ENCODE data around the gene LCP2. TPM values are rescaled to one million over a fixed set of nuclear protein-coding genes. Genes with fewer than 3 reads are reported as not detected.
A peak's percentile ranks its signal among the peaks of the same experiment; 100 is the strongest.

Gene LCP2
- total and polyA plus RNA-seq, 10 of the 15 experiments (the other 5 are each of a cell fraction or from before 2014, with no cell fraction given) = 8.0 to 50.5 (median 20.6) TPM

GRCh38 chr5:170297589-170298462 lies at the start of gene LCP2 (continued):
- TF ChIP-seq YY1 (IDR thresholded peaks at IDR 0.05; ENCODE audit: low read depth, low read length) = peak; percentile 58; the same call in 1 of the 2 replicates
- TF ChIP-seq RB1 (IDR thresholded peaks at IDR 0.05; ENCODE audit: borderline replicate concordance) = no peak
- TF ChIP-seq TAF1 (IDR thresholded peaks at IDR 0.05; ENCODE audit: borderline replicate concordance, low read depth, low read length) = peak; percentile 33; the same call in 1 of the 2 replicates
- peak in 1 of 2 experiments; percentile 84; a peak in 2 of 4 replicates for TF ChIP-seq ETV6 (conservative IDR thresholded peaks at IDR 0.05 in 1 of 2, IDR thresholded peaks at IDR 0.05 in 1 of 2; ENCODE audit: borderline replicate concordance in 1 of 2, low read depth in 1 of 2)
- TF ChIP-seq ZZZ3 (IDR thresholded peaks at IDR 0.05; ENCODE audit: control insufficient read depth, insufficient read length, low read depth) = no peak
- TF ChIP-seq RBBP5 (conservative IDR thresholded peaks at IDR 0.05) = no peak
- no peak for TF ChIP-seq STAT3 (IDR thresholded peaks at IDR 0.05; ENCODE audit: low read depth, low read length)
- TF ChIP-seq NRF1 (conservative IDR thresholded peaks at IDR 0.05; ENCODE audit: low read depth, low read length) = no peak
- no peak for TF ChIP-seq ZNF384 (IDR thresholded peaks at IDR 0.05; ENCODE audit: borderline replicate concordance, low read depth, low read length)
- TF ChIP-seq CBX3 (IDR thresholded peaks at IDR 0.05; ENCODE audit: borderline replicate concordance, low read depth) = no peak
- peak; percentile 43; the same call in 1 of the 2 replicates for TF ChIP-seq EED (IDR thresholded peaks at IDR 0.05; ENCODE audit: low read depth)
- no peak for TF ChIP-seq YBX1 (IDR thresholded peaks at IDR 0.05)
- 0 out of 2 replicates have a peak, but pooled peaks have one; percentile 59 for TF ChIP-seq LARP7 (IDR thresholded peaks at IDR 0.05)
- no peak for TF ChIP-seq CBFB (IDR thresholded peaks at IDR 0.05; ENCODE audit: low read depth)
- peak; percentile 38; the same call in 1 of the 2 replicates for TF ChIP-seq GATAD2B (conservative IDR thresholded peaks at IDR 0.05; ENCODE audit: low read depth)
- TF ChIP-seq HDAC6 (IDR thresholded peaks at IDR 0.05; ENCODE audit: unreplicated experiment) = no peak
- peak; percentile 60; the same call in 1 of the 2 replicates for TF ChIP-seq ELK1 (IDR thresholded peaks at IDR 0.05; ENCODE audit: low read depth, low read length)
- TF ChIP-seq, protein P1, sequence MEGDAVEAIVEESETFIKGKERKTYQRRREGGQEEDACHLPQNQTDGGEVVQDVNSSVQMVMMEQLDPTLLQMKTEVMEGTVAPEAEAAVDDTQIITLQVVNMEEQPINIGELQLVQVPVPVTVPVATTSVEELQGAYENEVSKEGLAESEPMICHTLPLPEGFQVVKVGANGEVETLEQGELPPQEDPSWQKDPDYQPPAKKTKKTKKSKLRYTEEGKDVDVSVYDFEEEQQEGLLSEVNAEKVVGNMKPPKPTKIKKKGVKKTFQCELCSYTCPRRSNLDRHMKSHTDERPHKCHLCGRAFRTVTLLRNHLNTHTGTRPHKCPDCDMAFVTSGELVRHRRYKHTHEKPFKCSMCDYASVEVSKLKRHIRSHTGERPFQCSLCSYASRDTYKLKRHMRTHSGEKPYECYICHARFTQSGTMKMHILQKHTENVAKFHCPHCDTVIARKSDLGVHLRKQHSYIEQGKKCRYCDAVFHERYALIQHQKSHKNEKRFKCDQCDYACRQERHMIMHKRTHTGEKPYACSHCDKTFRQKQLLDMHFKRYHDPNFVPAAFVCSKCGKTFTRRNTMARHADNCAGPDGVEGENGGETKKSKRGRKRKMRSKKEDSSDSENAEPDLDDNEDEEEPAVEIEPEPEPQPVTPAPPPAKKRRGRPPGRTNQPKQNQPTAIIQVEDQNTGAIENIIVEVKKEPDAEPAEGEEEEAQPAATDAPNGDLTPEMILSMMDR (IDR thresholded peaks at IDR 0.05 in 2 of 3, conservative IDR thresholded peaks at IDR 0.05 in 1 of 3; ENCODE audit: control insufficient read depth in 2 of 3, extremely low read depth in 1 of 3, insufficient read depth in 1 of 3, low read depth in 3 of 3, low read length in 3 of 3) = no peak
- TF ChIP-seq ZNF622 (IDR thresholded peaks at IDR 0.05) = no peak
- TF ChIP-seq EP300 (IDR thresholded peaks at IDR 0.05; ENCODE audit: borderline replicate concordance in 1 of 2, control insufficient read depth in 1 of 2, low read depth in 2 of 2, low read length in 2 of 2) = no peak
- TF ChIP-seq MEF2A (IDR thresholded peaks at IDR 0.05; ENCODE audit: insufficient read depth, low read depth, low read length) = no peak
- no peak for TF ChIP-seq MYB (IDR thresholded peaks at IDR 0.05; ENCODE audit: borderline replicate concordance, low read depth, low read length)
- no peak for TF ChIP-seq SREBF2 (IDR thresholded peaks at IDR 0.05; ENCODE audit: low read length)
- TF ChIP-seq ESRRA (IDR thresholded peaks at IDR 0.05; ENCODE audit: low read length) = no peak
- no peak for TF ChIP-seq BCL11A (IDR thresholded peaks at IDR 0.05; ENCODE audit: low read depth, low read length)
- no peak for TF ChIP-seq RAD21 (IDR thresholded peaks at IDR 0.05; ENCODE audit: insufficient read depth, low read depth, low read length)
